IMR-90 (cell line): ENCODE data around the gene EDIL3. TPM values are rescaled to one million over a fixed set of nuclear protein-coding genes. Genes with fewer than 3 reads are reported as not detected.

Experiments
- ATAC-seq: fragments of 200-7000 bp; cut with Tn5 transposase; 2 replicates; pipeline ENCODE4 v1.9.1; 2020; ENCODE audit warnings: low read depth, mild to moderate bottlenecking, moderate library complexity
- BruUV-seq: library from RNA; stranded (reverse); fragments of 400-500 nt; replicated peaks from 2 replicates; lab custom pipeline; 2021; lab: Mats Ljungman, UMichigan
- CTCF ChIA-PET: fragments of 300-600 bp; formaldehyde crosslinking; extraction: SDS; loops from one replicate; lab custom pipeline; 2021; ENCODE audit warnings: antibody characterized with exemption; lab: Yijun Ruan, JAX
- POLR2A ChIA-PET: fragments of 300-600 bp; sonication (Branson Sonifier 250); formaldehyde crosslinking; loops from one replicate; lab custom pipeline; 2022; ENCODE audit warnings: antibody characterized with exemption; ENCODE audit not compliant: unreplicated experiment; lab: Charles Lee
- DNase-seq: peaks from one replicate; pipeline ENCODE4 v3.0.0; 2013
- H2AFZ ChIP-seq: replicated peaks from 2 replicates; pipeline ENCODE3; 2013; ENCODE audit warnings: low read length, mild to moderate bottlenecking; ENCODE audit not compliant: poor library complexity
- H2AK5ac ChIP-seq: 2 replicates; pipeline ENCODE4 v1.6.1; 2013; ENCODE audit warnings: low read depth, low read length, inconsistent platforms
- H2AK9ac ChIP-seq: replicated peaks from 2 replicates; pipeline ENCODE3; 2013; ENCODE audit warnings: mild to moderate bottlenecking, low read depth, low read length, moderate library complexity; ENCODE audit not compliant: poor library complexity
- H2BK120ac ChIP-seq: 2 replicates; pipeline ENCODE4 v1.6.1; 2013; ENCODE audit warnings: low read depth, low read length, inconsistent platforms
- H2BK15ac ChIP-seq: 3 replicates; pipeline ENCODE4 v1.6.1; 2013; ENCODE audit warnings: low read depth, low read length, inconsistent platforms
- H2BK20ac ChIP-seq: 2 replicates; pipeline ENCODE4 v1.6.1; 2013; ENCODE audit warnings: low read depth, mild to moderate bottlenecking, inconsistent platforms, low read length, moderate library complexity
- H2BK5ac ChIP-seq: 2 replicates; pipeline ENCODE4 v1.6.1; 2013; ENCODE audit warnings: mild to moderate bottlenecking, low read depth, low read length, inconsistent platforms; ENCODE audit not compliant: poor library complexity, severe bottlenecking
- H3K14ac ChIP-seq: replicated peaks from 2 replicates; pipeline ENCODE4 v1.6.1; 2013; ENCODE audit warnings: low read depth, low read length, inconsistent platforms
- H3K18ac ChIP-seq: 2 replicates; pipeline ENCODE4 v1.6.1; 2013; ENCODE audit warnings: low read depth, low read length, control low read depth
- H3K23ac ChIP-seq: 2 replicates; pipeline ENCODE4 v1.6.1; 2013; ENCODE audit warnings: low read depth, low read length, inconsistent platforms
- H3K27ac ChIP-seq: 2 replicates; pipeline ENCODE4 v1.5.1; 2013; ENCODE audit warnings: mild to moderate bottlenecking, control low read depth, low read length; ENCODE audit not compliant: insufficient read depth
- H3K27me3 ChIP-seq: 2 replicates; pipeline ENCODE4 v1.6.1; 2013; ENCODE audit warnings: low read length; ENCODE audit not compliant: control insufficient read depth, insufficient read depth
- H3K36me3 ChIP-seq: 2 replicates; pipeline ENCODE4 v1.6.1; 2013; ENCODE audit warnings: low read length, mixed read lengths; ENCODE audit not compliant: control insufficient read depth, insufficient read depth
- H3K4ac ChIP-seq: 2 replicates; pipeline ENCODE4 v1.6.1; 2013; ENCODE audit warnings: low read depth, low read length, inconsistent platforms
- H3K4me1 ChIP-seq: 2 replicates; pipeline ENCODE4 v1.6.1; 2013; ENCODE audit warnings: low read length, mixed read lengths; ENCODE audit not compliant: control insufficient read depth, insufficient read depth
- H3K4me2 ChIP-seq: 2 replicates; pipeline ENCODE4 v1.6.1; 2013; ENCODE audit warnings: low read depth, mild to moderate bottlenecking, control low read depth, low read length, moderate library complexity
- H3K4me3 ChIP-seq: 2 replicates; pipeline ENCODE4 v1.5.1; 2013; ENCODE audit warnings: low read depth, mild to moderate bottlenecking, control low read depth, low read length, moderate library complexity; ENCODE audit not compliant: insufficient read depth
- H3K56ac ChIP-seq: 2 replicates; pipeline ENCODE4 v1.6.1; 2013; ENCODE audit warnings: low read length, inconsistent platforms; ENCODE audit not compliant: insufficient read depth; ENCODE audit errors: extremely low read depth
- H3K79me1 ChIP-seq, 2 experiments: 2 replicates each; pipeline ENCODE4 v1.6.1; 2013; ENCODE audit warnings: low read length in 2 of 2, inconsistent platforms in 1 of 2, low read depth in 1 of 2
- H3K9ac ChIP-seq: 2 replicates; pipeline ENCODE4 v1.6.1; 2013; ENCODE audit warnings: low read depth, low read length, control low read depth
- H3K9me1 ChIP-seq: 2 replicates; pipeline ENCODE4 v1.6.1; 2013; ENCODE audit warnings: low read length, inconsistent platforms; ENCODE audit not compliant: insufficient read depth
- H3K9me3 ChIP-seq: 2 replicates; pipeline ENCODE4 v1.6.1; 2013; ENCODE audit warnings: low read length; ENCODE audit not compliant: control insufficient read depth, insufficient read depth
- H4K20me1 ChIP-seq: 2 replicates; pipeline ENCODE4 v1.6.1; 2013; ENCODE audit warnings: low read length, inconsistent platforms; ENCODE audit not compliant: insufficient read depth
- H4K5ac ChIP-seq: 2 replicates; pipeline ENCODE4 v1.6.1; 2013; ENCODE audit warnings: mild to moderate bottlenecking, low read depth, low read length, control low read depth
- H4K8ac ChIP-seq, 2 experiments: 2 replicates each; pipeline ENCODE4 v1.6.1; 2013; ENCODE audit warnings: low read depth in 2 of 2, low read length in 2 of 2, control low read depth in 1 of 2, inconsistent platforms in 1 of 2
- H4K91ac ChIP-seq: 2 replicates; pipeline ENCODE4 v1.6.1; 2013; ENCODE audit warnings: low read depth, low read length, inconsistent platforms; ENCODE audit not compliant: insufficient read depth
- BHLHE40 ChIP-seq: fragments of 150-350 bp; IDR thresholded peaks from 2 replicates; pipeline ENCODE4 v1.6.1; 2016; ENCODE audit warnings: mild to moderate bottlenecking, low read depth, low read length
- CTCF ChIP-seq: conservative IDR thresholded peaks from 2 replicates; pipeline ENCODE4 v1.5.1; 2012; ENCODE audit warnings: mild to moderate bottlenecking, low read depth, low read length, improper control_type of control experiment
- FOS ChIP-seq: fragments of 150-350 bp; IDR thresholded peaks from 2 replicates; pipeline ENCODE4 v1.6.1; 2016; ENCODE audit warnings: low read depth, low read length
- MAZ ChIP-seq: IDR thresholded peaks from 2 replicates; pipeline ENCODE4 v1.6.1; 2012; ENCODE audit warnings: low read depth, mild to moderate bottlenecking, low read length, improper control_type of control experiment, moderate library complexity, borderline replicate concordance
- POLR2A ChIP-seq: IDR thresholded peaks from 2 replicates; pipeline ENCODE4 v1.6.1; 2012; ENCODE audit warnings: mild to moderate bottlenecking, low read depth, low read length
- RAD21 ChIP-seq: IDR thresholded peaks from 2 replicates; pipeline ENCODE4 v1.6.1; 2012; ENCODE audit warnings: low read length, improper control_type of control experiment
- RFX5 ChIP-seq: IDR thresholded peaks from 2 replicates; pipeline ENCODE4 v1.8.0; 2012; ENCODE audit warnings: low read depth, mild to moderate bottlenecking, low read length, moderate library complexity
- SMC3 ChIP-seq: fragments of 150-350 bp; IDR thresholded peaks from 2 replicates; pipeline ENCODE4 v1.6.1; 2016; ENCODE audit warnings: low read depth, mild to moderate bottlenecking, antibody characterized with exemption, low read length, moderate library complexity
- WGBS, 2 experiments: methylation state at CpG; one replicate each; pipeline versions ENCODE4 v1.1.5 to v1.1.7; 2013; ENCODE audit warnings: missing lambda C conversion rate in 2 of 2; ENCODE audit not compliant: insufficient read length in 1 of 2; ENCODE audit errors: extremely low coverage in 2 of 2; 5-methylcytosine and 5-hydroxymethylcytosine counted together
- dilution Hi-C: fragments of 300-500 bp; cut with HindIII; formaldehyde crosslinking; loops from one replicate; pipeline ENCODE4 v1.14.3; 2018; ENCODE audit warnings: low sequenced_read_pairs; ENCODE audit not compliant: unreplicated experiment
- in situ Hi-C: fragments of 300-500 bp; cut with MboI; formaldehyde crosslinking; loops from 3 replicates; pipeline ENCODE4 v1.14.3; 2019; ENCODE audit warnings: low sequenced_read_pairs, inconsistent platforms, mixed read lengths
- intact Hi-C: fragments of 100-400 bp; cut with micrococcal nuclease; formaldehyde crosslinking; loops from 2 replicates; pipeline ENCODE4 v1.10.0; 2022
- polyA plus RNA-seq, 3 experiments: library from polyadenylated mRNA; depleted of rRNA; stranded (reverse); fragments of >200 nt; gene quantifications; 2 replicates each; pipeline ENCODE4 v1.2.3, GENCODE V29; 2012; ENCODE audit warnings: low replicate concordance in 1 of 3
- total RNA-seq: library from RNA; depleted of rRNA; stranded (reverse); fragments of >200 nt; gene quantifications from 2 replicates; pipeline ENCODE4 v1.2.3, GENCODE V29; 2012

EDIL3 gene
- total and polyA plus RNA-seq, 2 of the 4 experiments (the other 2 are of a cell fraction) = 55.5 to 82.8 TPM

- H3K9me3 ChIP-seq = no peaks in the 10 kb centered on the region
- H3K9me1 ChIP-seq = no peaks in the 10 kb centered on the region
- no TSS peak for BruUV-seq
- no peaks in the 10 kb centered on the region for H3K36me3 ChIP-seq
- dilution Hi-C loops (no loop called here), in situ Hi-C loops (no loop called here), intact Hi-C loops (loop anchor here (1.0 to 10.0 kb wide), 5 partner anchors 108 to 666 kb away; no protein-coding TSS in a partner anchor)
- H3K4me3 ChIP-seq = peak overlapping the region; percentile 92
- H3K23ac ChIP-seq = peak overlapping the region; percentile 77
- DNase-seq (no peak), ATAC-seq (peak; percentile 0; the same call in 1 of the 2 replicates)
- TF ChIP-seq FOS (no peak), SMC3 (no peak), CTCF (no peak), MAZ (0 out of 2 replicates have a peak, but pooled peaks have one; percentile 7), BHLHE40 (no peak), POLR2A (no peak), RFX5 (no peak), RAD21 (no peak)
- no peaks in the 10 kb centered on the region for H4K20me1 ChIP-seq
- no peaks in the 10 kb centered on the region for H3K27me3 ChIP-seq
- peak overlapping the region; percentile 87 for H3K14ac ChIP-seq
- peak overlapping the region; percentile 94 for H2BK5ac ChIP-seq
- H3K4me2 ChIP-seq = peak overlapping the region; percentile 96
- peak overlapping the region; percentile 90 for H3K56ac ChIP-seq
- peak overlapping the region; percentile 89 for H2AK9ac ChIP-seq
- H3K4ac ChIP-seq = peak overlapping the region; percentile 92
- H3K27ac ChIP-seq = peak overlapping the region; percentile 87
- ChIA-PET CTCF (interaction anchor here (0.6 kb wide), 1 partner anchor 370 kb away, joined by 3 read pairs; no protein-coding TSS in a partner anchor), POLR2A (interaction anchor here (0.6 kb wide), 1 partner anchor 87 kb away, joined by 3 read pairs; no protein-coding TSS in a partner anchor)
- peak overlapping the region; percentile 82 for H3K9ac ChIP-seq
- H3K18ac ChIP-seq = peak overlapping the region; percentile 92
- H2BK15ac ChIP-seq = peak overlapping the region; percentile 50; the same call in 2 of the 3 replicates
- H4K5ac ChIP-seq = peak overlapping the region; percentile 79
- H2AFZ ChIP-seq = peak overlapping the region; percentile 96
- peak overlapping the region; percentile 55 to 85 for H4K8ac ChIP-seq
- peaks cover 10 to 24% of the 10 kb centered on the region in 2 experiments for H3K79me1 ChIP-seq
- H2BK20ac ChIP-seq = peak overlapping the region; percentile 44; the same call in 1 of the 2 replicates
- peak overlapping the region; percentile 64 for H2AK5ac ChIP-seq
- H2BK120ac ChIP-seq = peak overlapping the region; percentile 82
- peak overlapping the region; percentile 94 for H4K91ac ChIP-seq
- peaks cover 3% of the 10 kb centered on the region for H3K4me1 ChIP-seq
- no CpG with 5 or more reads among the region's 26 CpGs for WGBS, 2 experiments
Measured at GRCh38 chr5:84383296-84383815, 1.3 kb downstream of the EDIL3 start.
